GM11168 (cell line): ENCODE results near the gene FLOT2.
"Not testable (repeated sequence)": the region's sequence is repeated elsewhere in the genome, so short reads cannot be mapped to it uniquely, and the experiment has no call there.

Experiments
- in situ Hi-C: fragments of 300-500 bp; cut with MboI; formaldehyde crosslinking; loops from one replicate; pipeline ENCODE4 v1.12.0; 2022; ENCODE audit warnings: low sequenced_read_pairs; ENCODE audit not compliant: unreplicated experiment

FLOT2 gene, protein sequence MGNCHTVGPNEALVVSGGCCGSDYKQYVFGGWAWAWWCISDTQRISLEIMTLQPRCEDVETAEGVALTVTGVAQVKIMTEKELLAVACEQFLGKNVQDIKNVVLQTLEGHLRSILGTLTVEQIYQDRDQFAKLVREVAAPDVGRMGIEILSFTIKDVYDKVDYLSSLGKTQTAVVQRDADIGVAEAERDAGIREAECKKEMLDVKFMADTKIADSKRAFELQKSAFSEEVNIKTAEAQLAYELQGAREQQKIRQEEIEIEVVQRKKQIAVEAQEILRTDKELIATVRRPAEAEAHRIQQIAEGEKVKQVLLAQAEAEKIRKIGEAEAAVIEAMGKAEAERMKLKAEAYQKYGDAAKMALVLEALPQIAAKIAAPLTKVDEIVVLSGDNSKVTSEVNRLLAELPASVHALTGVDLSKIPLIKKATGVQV

DNA sequence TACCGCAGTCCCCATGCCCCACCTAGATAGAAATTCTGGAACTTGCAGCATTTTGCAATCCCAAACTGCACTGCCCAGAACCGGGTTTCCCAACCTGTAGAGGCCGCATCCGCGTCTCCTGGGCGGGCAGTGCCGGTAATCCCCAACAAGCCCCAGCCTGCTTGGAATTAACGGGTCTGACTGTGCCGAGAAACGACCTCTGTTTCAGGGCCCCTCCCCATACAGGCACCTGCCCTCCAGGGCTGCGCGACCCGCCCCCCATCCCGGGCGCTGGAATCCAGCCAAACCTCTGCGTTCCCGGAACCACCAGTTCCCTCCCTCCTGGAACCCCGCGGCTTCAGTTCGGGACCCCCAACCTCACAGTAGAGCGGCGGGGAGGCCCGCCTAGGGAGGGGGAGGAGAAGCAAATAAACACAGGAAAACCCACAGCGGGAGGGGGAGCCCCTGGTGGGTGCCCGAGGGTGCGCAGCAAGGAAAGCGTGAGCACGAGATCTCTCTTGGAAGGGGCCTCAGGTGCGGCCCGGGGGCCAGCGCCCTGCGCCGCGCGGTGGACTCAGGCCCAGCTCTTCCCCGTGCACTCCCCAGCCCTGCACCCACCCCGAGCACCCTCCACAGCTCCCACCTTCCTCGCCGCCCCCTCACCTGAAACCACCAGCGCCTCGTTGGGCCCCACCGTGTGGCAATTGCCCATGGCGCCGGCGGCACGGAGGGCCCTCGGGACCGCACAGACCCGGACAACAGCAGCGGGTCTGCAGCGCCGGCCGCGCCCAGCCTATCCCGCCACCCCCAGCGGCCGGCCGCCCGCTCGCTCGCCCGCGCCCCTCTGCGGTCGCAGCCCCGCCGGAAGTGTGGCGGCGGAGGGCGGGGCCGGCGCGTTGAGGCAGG is at the start of gene FLOT2:
TSS of gene FLOT2 (minus strand) at position 850 of the 885 bp plus-strand sequence. CDS start at position 691, 159 bp downstream.
- in situ Hi-C loops: loop anchor here (10.0 kb wide), 1 partner anchor 132 kb away; no protein-coding TSS in a partner anchor

DNA sequence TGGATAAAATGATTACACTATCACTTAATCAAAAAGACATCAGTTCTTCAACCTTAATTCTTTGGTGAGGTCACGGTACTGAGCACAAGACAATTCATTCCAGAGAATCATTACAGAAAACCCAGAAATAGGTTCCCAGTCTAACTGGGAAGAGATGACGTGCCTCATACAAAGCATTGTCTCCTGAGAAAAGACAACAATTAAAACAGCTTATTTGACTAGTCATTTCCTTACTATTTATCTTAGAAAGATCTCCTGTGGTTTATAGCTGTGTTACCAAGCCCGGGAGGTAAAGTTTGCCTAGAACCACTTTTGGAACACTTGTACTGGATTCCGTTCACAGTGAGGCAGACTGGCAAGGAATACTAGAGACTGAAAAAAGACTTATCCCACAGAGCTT is 48.7 kb upstream of the FLOT2 start:
- in situ Hi-C loops: no loop called here

DNA sequence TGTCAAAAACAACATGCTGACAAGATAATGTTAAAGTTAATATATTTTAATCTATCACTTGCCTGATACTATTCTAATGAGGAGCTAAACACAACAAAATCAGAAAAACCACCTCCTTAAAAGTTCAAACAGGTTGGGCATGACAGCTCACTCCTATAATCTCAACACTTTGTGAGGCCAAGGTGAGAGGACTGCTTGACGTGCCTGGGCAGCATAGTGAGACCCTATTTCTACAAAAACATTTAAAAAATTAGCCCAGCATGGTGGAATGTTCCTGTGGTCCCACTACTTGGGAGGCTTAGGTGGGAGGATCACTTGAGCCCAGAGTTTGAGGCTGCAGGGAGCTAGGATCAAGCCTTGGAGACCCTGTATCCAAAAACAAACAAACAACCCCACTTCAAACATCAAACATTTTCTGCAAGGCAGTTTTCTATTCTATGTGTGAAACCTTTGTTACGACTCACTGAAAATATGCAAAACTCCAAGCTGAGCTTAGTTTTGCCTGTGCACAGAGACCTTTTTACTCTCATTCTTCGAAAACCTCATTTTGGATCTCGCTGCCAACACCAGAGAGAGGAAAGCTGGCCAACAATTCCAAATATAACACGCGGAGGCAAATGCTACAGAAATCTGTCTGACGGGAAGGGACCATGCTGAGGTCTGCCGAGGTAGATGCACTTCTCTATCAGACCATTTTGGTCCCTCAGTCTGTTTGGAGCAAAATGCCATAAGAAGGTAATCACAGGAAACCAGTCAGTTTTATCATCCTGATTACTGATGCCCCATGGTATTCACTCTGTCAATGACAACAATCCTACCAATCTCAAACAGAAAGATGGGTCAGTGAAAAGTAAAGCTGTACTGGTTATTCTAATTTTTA is 47.6 kb upstream of the FLOT2 start:
- in situ Hi-C loops: no loop called here

DNA sequence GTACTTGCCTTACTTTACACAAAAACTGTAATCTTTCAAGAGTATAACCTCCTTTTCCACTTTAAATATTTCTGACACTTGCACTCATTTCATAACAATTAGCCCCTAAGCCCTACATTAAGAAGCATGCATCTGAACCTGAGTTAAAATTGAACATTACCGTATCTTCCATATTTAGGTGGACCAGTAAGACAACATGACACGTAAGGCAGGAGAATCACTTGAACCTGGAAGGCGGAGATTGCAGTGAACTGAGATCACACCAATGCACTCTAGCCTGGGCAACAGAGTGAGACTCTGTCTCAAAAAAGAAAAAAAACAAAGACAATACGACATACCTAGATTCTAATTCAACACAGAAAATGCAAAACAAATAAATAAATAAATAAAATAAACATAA is 46.8 kb upstream of the FLOT2 start:
- in situ Hi-C loops: no loop called here

DNA sequence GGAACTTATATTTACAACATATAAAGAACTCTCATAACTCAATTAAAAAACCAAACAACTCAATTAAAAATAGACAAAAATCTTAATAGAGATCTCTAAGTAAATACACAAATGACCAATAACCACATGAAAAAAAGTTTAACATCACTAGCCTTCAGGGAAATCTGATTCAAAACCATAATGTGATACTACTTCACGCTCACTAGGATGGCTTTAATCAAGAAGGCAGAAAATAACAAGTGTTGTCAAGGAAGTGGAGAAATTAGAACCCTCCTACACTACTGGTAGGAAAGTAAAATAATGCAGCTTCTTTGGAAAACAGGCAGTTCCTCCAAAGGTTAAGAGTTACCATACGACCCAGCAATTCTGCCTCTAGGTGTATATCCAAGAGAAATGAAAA is 45.4 kb upstream of the FLOT2 start:
- in situ Hi-C loops: no loop called here

DNA sequence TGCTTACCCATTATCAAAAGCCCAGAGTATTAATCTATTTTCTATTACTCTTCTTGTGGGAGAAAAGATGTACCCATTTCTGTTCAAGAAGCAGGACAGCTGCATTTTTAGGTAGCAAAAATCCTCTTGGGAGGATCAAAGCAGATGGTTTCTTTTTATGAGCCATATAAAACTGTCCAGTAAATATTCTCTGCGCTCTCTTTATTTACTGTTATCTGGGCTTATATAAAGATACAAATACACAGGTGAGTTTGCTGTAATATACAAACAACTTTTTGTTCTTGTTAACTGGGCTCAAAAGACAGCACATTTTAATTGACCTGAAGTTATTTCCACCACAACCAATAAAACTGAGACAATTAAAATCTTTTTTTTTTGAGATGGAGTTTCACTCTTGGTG is 43.7 kb upstream of the FLOT2 start:
- in situ Hi-C loops: no loop called here

DNA sequence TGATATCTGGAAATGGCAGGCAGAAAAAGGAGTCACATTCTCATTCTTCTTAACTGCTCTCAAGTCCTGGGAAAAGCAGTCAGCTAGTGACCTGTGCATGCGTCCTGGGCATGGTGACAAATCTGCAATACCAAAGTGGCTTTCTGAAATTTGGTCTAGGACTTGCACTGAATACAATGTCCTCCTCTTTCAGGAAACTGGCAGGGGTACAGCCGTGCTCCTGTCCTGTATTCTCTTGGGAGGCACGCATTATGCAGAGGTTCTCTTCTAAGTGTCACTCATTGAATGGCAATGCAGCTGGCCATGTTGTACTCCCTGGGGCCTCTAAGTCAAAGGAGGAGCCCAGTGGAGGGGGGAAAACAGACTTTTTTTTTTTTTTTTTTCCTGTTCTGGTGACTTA is 43.1 kb upstream of the FLOT2 start:
- in situ Hi-C loops: no loop called here

DNA sequence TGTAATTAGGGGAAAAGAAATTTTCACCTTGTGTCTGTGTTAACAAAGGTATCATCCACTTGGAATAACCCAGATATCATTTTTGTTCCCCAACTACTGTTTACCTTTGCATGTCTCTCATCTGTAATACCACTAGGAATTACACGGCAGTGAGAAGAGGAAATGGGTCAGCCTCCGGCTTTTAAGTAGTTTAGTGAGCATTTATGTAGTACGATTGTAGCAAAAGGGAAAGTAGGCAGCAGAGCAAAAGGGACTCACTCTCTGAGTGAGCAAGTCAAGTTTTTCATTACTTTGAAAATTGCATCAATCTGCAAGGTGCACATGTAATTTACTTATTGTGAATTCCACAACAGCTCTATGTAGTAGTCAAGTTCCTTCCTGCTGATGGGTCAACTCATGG is 42.6 kb upstream of the FLOT2 start:
- in situ Hi-C loops: no loop called here

DNA sequence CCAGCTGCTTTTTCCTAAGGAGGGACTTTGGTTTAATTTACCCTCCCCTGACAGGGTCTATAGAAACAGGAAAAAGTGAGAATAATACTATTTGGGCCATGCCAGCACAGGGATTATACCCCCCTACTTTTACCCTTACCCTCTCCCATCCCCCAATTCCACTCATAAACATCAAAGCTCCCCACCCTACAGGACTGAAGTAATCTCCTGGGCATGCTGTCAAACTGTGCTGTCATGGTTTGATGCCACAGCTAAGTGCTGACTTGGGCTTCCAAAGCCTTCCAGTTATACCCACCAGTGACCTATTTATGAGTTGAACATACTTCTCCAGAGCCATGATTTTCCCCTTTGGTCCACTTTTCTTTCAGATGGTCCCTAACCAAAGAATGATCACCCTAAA is 41.0 kb upstream of the FLOT2 start:
- in situ Hi-C loops: no loop called here

DNA sequence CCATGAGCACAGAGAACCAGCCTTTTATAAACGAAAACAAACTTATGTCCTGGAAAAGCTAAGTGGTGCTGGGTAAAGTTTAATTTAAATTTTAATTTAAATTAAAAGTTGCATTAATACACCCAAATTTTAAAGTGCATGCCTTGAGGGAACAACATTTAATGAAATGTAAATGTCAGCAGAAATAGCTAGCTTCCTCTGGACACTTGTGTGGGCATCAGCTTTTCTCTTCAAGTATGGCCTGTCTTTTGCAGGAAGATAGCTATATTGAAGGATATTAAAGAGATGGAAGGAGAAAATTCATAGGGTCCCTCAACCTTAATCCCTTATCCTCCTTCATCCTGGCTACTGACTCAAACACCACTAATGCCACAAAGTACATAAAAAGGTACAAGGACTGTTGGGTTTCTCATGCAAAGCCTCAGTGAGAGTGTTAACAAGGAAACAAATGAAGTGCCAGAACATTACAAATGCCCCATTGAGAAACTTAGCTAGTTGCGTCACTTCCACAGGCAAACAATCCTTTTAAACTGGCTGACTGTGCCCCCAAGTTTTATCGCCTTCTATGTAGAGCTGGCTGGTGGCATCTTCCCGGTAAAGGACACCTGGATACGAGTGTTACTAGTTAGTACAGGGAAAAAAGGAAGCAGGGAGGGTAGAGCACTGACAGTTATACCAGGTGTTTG is 39.7 kb upstream of the FLOT2 start:
- in situ Hi-C loops: no loop called here

DNA sequence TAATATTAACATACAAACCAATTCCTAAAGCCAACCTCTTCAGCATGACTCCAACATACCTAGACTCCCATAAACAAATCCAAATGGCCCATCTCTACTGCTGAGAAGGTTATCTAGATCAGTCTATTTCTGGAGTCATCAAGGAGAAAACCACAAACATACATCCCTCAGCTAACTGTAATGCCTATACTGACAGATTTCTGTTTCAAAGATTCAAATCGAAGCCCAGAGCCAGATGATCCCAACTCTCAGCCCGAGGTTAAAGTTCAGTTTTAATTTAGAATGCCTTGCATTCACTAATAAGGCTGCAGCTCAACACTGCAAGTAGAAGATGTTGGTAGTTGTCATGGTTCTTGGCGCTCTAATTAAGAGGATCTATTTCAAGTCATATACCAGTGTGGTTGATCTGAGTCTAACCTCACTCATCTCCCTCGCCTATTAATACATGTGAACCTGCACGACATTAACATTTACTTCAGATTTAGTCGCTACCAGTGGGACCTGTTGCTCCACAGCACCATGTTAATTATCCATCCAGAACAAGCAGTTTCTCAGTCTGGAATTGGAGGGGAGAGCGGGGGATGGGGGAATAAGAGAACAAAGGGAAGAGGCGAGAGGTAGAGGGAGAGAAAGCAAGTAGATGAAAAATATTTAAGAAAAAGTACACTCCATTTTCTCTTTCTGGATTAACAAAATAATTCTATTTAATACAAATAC is 38.4 kb upstream of the FLOT2 start:
- in situ Hi-C loops: no loop called here

DNA sequence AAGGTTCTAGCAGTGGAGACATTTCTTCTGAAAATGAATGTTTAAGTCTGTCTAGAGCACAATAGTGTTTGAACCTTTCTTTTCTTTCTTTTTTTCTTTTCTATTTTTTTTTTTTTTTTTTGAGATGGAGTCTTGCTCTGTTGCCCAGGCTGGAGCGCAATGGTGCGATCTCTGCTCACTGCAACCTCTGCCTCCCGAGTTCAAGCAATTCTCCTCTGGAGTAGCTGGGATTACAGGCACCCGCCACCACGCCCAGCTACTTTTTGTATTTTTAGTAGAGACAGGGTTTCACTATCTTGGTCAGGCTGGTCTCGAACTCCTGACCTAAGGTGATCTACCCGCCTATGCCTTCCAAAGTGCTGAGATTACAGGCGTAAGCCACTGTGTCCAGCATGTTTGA is 37.0 kb upstream of the FLOT2 start:
- in situ Hi-C loops: not testable (repeated sequence)

DNA sequence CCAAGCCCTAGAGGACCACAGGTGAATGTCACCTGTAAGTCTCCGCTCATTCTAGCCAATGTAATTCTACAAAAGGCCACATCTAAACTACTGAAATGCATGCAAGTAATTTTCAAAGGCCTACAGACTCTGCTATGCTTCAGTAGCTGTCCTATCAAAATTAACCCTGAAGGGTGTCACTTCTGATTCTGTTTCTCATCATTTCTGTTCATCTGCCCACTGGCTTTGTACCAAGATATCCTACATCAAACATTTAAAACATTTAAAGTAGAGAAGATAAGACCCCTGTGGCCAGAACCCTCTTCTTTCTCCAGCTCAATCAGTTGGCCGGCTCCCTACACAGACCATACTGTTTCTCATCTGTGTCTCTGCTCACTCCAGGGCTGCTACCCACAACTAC is 32.3 kb upstream of the FLOT2 start:
- in situ Hi-C loops: no loop called here

DNA sequence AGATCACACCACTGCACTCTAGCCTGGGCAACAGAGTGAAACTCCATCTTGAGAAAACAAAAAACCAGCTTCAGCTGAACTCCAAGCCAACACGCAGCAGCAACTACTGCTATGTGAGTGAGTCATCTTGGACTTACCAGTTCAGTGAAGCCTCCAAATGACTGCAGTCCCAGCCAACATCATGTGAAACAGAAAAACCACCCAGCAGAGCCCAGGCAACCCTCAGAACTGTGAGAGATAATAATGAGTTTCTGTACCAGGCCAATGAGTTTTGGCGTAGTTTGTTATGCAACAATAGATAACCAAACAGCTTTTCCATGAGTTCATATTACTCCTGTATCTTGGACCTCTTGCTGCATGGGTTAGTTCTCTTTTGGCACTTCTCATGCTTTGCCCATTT is 30.5 kb upstream of the FLOT2 start:
- in situ Hi-C loops: no loop called here

DNA sequence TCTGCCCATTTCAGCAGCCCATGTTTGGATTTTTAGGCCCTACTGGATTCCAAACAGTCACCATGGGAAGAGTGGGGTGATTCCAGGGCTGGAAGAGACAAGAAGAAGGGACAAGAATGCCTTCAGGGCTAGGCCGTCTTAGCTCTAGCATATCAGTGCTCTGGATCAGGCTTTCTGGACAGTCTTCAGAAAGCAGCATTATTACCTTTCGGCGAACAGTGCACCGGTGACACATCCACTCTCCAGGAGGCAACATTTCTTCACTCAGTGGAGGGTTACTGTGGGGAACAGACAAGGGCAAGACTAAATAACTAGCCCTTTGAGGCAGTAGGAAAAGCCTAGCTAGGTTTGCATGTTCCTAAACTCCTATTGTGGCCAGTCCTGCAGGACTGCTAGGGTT is 29.3 kb upstream of the FLOT2 start:
- in situ Hi-C loops: no loop called here

DNA sequence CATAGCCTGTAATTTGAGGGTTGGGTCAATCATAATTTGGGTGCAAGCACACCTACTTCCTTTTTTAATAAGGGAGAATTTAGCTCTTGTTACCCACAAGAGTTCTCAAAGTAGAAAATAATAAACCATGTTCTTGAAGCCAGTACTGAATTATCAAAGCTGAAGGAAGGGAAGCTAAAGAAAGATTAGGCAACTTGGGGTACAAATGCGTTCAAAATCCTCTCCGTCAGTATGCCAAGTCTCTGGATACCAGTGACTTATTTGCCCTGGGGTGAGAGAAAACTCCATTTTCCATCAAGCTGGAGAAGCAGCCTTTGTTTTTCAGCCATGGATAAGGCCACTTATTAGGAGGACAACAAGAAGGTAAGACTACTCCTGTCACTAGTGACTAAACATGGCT is 28.8 kb upstream of the FLOT2 start:
- in situ Hi-C loops: no loop called here

DNA sequence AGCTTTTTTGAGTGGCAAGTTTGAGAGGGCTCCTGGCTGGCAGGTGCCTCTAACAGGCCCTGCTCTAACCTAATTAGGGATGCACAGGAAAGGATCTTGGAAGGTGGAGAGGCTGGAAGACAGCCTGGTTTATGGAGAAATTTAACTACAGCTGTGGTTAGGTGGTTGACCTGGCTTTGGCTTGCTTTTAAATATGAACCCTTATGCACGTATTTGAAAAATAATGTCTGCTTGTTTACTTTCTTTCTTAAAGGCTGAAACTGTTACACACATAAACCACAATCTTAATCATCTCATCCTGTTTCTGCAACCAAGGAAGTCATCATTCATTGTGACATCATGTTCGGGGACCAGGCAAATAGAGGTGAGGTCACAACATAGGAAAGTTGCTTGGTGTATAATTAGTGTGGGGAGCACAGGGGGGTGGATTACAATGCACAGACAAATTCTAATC is 28.4 kb upstream of the FLOT2 start:
- in situ Hi-C loops: no loop called here

DNA sequence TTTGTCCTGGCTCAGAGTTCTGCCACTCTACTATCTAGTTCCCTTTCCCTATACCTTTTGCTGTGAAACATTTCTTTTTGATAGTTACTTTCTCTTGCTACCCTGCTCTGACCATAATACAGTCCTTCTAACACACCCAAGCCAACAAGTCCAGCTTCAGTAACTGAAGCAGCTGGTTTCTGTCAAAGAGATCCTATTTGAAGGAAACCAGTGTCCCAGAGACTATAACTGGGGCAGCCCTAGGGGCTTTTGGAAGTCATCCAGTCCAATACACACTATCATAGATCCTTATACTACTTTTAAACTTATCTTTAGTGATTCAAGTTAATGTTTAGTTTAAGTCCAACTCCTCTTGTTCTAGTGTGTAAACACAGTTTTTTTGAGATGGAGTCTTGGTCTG is 22.7 kb upstream of the FLOT2 start:
- in situ Hi-C loops: no loop called here

DNA sequence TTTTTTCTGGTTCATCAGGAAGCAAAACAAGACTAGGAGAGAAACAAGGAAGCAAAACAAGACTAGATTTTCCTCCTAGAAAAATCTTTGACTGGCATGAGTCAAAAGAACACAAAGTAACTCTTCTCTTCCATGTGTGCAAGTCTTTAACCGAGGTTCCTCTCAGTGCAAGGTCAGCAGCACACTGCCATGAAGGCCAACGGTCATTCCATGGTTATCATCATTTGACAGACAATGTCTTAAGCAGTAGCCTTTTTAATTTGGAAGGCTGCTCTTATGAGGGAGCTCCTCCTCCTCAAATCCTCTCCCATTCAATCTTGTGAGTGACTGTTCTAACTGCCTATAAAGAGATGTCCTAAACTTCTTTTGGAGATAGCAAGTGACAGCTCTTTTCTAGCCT is 20.8 kb upstream of the FLOT2 start:
- in situ Hi-C loops: no loop called here
